Stimulated activated CD4-positive, alpha-beta T cell treated with anti-CD3 and anti-CD28 coated beads, Interleukin-12 subunit alpha, Interleukin-12 subunit beta, amount 100 ng/mL, for 4 hours (primary cell): Measurements from ENCODE around the gene AKAP1.
A peak's percentile ranks its signal among the peaks of the same experiment; 100 is the strongest.

Source experiments
- DNase-seq: peaks from one replicate; pipeline ENCODE4 v3.0.0-alpha.2; 2020

The AKAP1 gene

DNA sequence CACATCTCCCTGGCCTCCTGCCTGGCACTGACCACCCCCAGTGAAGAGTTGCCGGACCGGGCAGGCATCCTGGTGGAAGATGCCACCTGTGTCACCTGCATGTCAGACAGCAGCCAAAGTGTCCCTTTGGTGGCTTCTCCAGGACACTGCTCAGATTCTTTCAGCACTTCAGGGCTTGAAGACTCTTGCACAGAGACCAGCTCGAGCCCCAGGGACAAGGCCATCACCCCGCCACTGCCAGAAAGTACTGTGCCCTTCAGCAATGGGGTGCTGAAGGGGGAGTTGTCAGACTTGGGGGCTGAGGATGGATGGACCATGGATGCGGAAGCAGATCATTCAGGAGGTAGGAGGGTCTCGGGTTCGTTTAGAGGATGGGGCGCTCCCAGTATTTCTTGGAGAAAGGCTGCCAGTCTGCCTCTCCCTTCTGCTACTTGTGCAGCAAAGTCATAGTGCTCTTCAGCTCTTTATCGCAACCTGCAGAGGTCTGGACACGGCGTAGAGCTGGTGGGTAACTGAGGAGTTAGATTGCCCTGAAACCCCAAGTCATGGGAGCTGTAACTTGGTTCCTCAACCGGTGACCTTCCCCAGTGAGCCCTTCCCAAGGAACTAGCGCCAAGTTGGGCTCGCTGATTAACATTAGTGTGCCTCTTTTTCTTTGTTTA is 21.9 kb downstream of the AKAP1 start:
- DNase-seq, result no peak

DNA sequence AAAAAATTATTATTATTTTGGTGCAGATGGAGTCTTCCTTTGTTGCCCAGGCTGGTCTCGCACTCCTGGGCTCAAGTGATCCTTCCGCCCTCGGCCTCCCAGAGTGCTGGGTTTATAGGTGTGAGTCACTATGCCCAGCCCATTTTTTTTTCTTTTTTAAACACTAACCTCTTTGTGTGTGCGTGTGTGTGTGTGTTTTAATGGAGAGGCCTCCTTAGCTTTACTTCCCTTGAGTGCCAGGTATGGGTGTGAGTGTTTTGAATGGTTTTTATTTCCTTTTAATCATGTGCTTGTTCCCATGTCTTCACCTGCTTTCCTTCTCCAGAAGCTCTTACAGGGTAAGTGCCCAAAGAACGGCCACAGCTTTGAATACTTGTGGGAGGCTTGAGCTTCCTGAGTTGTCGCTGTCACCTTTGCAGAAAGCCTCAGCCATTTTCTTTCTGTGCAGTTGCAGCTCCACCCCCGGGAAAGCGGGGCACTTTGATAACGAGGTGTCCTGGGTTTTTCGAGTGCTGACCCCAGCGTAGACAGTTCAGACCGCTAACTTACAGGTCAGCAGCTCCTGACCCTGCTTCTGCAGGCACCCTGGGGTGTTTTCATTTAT is 22.6 kb downstream of the AKAP1 start:
- DNase-seq, result no peak

DNA sequence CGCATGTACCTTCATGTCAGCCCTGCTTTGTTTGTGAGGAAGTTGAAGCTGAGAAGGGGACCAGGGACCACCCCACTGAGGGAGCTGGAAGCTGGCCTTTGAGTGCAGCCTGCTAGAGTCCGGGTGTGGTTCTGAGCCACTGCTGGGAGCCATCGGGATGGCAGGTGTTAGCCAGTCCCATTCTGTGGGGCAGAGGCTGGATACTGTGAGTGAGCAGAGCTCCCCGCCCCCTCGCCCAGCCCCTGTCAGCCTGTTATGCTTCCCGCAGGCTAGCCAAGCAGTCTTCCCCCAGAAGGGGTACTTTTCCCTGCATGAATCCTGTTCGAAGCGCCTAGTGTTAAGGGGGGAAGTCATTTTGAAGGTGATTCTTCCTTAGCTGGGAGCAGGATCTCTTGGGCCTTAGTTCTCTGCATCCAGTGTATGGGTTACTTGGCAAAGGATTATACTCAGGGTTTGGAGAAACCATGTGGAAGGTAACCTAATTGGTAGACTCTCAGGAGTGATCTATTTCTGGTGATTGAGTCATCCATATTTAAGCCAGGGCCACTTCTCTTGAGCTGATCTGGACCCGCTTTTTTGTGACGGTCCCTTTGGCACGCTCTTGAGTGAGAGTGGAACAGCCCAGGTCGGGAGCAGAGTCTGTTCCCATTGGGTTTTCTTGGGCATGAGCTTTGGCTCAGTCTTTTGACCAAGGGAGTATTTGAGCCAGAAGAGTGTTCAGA is 23.8 kb downstream of the AKAP1 start:
- no peak for DNase-seq

DNA sequence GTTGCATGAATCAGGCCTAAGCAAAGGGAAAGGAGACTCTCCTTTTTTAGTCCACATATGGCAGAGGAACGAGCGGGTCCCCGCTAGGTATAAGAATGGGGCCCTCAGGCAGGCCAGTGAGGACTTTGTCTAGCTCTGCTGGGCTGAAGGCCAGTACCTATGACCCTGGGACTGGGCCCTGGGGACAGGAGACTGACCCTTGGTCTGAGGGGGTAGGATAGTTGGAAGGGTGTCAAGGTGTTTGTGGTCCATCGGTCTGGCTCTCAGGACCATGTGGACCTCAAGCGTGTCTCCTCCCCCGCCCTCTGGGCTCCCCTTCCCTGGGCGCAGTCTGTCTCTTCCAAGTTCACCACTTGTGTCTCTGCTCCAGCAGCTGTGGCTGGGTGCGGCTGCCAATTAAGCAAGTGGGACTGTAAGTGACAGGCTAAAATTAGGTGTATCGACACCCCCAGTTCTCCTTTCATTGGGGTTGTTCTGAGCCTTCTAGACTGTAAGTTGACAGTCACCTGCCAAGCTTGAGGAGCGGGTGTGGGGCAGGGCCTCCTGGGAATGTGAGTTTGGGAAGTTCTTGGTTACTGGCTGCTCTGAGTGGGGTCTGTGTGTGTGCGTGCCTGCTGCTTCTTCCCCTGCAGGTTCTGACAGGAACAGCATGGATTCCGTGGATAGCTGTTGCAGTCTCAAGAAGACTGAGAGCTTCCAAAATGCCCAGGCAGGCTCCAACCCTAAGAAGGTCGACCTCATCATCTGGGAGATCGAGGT is 24.5 kb downstream of the AKAP1 start:
- DNase-seq, result no peak

DNA sequence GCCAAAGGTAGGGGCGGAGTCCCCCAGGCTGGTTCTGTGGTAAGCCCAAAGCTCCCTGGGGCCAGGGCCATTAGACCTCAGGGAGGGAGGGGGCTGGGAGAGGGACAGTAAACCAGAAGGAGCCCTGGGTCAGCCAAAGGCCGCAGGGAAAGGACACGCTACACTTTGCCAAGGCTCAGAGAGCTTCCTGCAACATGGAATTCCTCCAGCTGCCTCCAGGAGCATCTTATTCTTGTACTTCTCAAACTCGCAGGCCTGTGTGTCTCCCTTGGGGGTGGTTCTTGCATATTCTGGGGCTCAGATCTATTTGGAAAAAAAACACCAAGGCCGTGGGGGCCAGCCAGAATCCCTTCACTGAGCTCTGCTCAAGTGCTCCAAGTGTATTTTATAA is 25.1 kb downstream of the AKAP1 start:
- DNase-seq, result no peak

DNA sequence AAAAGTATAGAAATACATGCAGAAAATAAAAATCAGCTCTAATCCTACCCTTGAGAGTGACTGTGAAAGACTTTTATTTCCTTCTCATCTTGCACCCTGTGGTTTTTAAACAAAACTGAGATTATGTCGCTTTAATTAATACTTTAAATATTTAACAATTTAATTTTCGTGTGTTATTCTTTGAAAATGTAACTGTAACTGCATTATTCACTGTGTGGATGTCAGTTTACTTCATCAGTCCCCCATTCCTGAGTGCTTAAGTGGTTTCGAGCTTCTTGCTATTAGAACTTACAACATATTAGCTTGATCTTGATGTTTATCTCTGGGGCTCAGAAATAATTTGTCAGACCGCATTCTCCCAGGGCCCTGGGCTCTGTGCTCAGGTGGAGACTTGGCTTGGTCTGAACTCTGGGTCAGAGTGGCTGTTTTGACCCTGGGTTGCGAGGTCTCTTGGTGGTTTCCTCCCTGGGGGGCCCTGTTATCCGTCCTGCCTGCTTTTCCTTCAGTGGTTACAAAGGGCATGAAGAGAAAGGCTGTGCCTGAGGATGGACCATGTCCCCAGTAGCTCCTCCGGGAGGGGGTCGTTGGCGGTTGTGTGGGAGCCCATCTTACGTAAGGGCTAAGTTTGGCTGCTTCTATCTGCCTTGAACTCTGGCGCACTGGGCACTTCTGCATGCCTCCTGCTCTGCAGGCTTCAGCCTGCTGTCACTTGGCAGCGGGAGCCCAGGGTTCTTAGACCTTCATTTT is 25.7 kb downstream of the AKAP1 start:
- no peak for DNase-seq

DNA sequence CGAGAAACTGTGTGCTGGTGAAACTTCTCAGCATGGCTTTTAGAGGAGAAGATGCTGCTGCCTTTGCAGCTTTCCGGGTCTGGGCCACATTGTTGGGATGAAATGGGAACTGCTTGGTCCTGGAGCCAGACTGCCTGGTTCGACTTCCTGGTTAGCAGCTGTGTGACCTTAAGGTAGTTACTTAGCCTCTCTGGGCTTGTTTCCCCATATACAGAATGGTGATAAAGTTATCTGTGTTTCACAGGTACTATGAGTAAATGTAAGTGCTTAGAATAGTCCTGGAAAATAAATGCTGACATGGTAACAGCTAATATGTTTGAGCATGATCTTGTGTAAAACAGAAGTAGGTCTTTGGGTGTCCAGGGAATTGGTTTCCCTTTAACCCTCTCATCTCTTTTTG is 26.3 kb downstream of the AKAP1 start:
- no peak for DNase-seq

DNA sequence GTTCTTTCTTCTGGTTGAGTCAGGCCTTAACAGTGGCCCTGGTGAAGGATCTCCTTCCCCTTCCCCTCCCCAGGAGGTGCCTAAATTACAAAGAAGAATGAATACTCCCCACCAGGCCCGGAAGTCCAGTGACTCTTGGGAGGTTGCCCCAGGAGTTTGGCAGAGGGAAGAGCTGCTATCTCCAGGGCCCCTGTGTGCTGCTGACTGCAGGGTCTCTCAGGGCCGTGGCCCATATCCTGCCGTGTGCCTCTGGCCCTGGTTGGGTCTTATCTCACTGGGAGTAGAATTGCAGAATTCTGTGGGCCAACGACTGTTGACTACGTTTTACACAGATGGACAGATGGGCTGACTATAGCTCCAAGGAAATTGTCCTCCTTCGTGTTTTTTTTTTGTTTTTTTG is 28.0 kb downstream of the AKAP1 start:
- DNase-seq, result no peak

DNA sequence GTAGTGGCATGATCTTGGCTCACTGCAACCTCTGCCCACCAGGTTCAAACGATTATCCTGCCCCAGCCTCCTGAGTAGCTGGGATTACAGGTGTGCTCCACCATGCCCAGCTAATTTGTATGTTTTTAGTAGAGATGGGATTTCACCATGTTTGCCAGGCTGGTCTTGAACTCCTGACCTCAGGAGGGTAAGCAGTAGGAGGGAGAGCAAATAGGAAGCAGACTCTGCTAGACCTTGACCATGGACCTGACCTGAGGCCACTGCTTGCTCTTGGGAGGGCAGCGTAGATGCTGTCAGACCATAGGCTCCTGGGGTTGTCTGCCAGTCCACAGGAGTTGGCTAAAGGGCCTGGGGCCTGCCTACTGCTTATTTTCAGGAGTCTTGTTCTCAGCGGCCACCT is 28.6 kb downstream of the AKAP1 start:
- DNase-seq, result no peak

DNA sequence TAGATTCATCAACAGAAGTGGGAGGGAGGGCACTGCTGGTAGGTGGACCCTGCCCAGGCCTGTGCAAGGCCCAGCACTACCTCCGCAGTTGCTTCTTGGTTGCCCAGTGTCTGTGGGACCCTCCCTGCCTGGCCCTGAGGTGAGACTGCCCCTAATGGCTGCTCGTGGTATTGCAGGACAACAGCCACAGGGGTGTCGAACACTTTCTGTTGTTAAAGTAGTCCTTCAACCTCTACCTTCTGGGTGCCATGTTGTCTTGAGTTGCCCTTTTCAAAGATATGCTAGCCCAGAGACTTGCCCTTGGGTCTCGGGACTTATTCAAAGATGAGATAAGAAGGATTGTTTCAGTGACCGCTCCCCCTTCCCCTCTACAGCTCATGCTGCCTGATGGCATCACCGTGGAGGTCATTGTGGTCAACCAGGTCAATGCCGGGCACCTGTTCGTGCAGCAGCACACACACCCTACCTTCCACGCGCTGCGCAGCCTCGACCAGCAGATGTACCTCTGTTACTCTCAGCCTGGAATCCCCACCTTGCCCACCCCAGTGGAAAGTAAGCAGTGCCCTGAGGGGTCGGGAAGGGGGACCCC is 29.1 kb downstream of the AKAP1 start:
- peak; percentile 65 for DNase-seq

DNA sequence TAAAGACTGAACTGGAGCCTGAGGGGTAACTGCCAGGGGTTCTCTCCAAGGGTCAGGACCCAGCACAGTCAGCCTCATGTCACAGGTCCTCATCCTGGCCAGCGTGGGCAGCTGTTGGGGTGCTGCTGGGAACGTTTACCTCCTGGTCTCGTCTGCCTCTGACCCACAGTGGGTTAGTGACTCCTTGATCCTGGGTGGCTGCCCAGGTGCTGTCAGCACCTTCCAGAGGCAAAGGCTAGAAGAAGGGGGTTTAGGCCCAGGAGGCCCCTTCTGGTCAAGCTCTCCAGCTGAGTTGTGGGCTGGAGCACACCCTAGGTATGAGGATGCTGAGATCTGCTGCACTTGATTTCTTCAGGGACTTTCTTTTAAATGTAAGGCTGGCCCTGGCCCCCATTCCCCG is 30.3 kb downstream of the AKAP1 start:
- DNase-seq, result no peak

DNA sequence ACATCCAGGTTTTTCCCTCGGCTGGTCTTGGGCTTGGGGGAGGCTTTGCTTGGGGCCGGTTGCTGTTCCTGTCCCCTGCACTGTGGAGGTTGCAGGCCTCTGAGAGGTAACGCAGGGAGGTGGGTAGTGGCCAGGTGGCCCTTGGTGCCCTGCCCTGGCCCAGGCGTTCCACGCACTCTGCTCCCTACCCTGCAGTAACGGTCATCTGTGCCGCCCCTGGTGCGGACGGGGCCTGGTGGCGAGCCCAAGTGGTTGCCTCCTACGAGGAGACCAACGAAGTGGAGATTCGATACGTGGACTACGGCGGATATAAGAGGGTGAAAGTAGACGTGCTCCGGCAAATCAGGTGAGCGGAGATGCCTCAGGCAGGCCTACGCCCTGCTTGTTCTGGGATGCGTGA is 30.9 kb downstream of the AKAP1 start:
- no peak for DNase-seq

DNA sequence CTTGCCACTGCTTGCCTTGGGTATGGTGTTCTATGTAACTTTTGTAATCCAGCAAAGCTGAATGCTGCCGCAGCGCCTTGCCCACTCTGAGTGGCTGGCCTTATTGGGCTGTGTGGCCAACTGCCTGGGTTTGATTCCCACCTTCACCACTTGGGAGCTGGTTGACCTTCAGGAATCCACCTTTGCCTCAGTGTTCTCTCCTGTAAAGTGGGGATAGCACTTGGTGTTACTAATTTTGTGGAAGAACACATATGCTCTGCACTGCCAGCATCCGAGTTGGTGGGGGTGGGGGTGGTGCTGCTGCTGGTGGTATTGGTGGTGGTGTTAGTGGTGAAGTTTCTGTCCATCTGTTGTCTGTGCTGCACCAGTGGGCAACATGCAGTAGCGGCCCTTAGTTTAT is 32.8 kb downstream of the AKAP1 start:
- no peak for DNase-seq

DNA sequence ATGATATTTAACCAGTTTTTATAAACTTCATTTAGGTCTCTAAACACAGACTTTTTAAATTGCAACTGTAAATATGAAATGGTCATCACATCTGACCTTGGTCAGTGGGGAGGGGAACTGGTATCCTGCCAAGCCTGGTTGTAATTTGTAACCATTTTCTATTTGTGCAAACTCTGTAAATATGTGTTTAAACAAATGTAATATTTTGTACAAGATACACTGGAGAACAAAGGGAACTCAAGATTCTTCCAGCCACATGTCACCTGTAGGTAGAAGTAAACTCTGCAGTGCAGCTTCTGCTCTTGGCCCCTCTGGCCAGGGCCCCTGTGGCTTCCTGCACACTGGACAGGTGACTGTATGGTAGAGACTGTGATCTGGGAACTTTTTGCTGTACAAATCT is 35.8 kb downstream of the AKAP1 start:
- DNase-seq, result no peak

DNA sequence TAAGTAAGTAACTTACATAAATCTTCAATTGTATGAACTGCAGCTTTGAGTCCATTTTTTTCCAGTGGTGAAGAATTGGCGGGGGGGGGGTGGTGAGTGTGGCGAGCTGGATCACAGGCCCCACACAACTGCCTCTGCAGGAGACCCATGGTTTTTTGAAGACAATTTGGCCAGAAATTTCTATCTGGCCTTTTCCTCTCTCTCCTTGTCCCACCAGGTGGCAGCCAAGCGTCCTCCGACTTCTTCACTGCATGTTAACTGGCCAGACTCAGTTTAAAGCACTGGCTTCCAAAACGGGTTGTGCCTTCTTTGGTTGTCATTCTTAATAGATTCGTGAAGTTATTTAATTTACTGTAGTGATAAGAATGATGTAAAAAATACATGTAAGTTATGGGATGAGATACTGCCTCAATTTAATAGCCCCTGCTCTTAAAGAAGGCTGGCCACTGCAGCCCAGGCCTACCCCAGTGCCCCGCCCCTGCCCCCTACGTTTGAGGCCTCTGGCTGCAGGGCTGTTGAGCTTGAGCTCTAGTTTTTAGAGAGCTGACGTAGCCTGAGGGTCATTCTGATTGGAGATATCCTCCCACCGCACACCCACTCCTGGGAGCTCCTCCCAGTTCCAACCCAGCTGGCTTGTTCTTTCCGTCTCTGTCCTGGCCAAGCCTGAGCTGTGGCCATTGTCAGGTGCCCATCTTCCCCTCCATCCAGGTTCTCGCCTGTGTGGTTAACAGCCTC is 36.4 kb downstream of the AKAP1 start:
- no peak for DNase-seq

DNA sequence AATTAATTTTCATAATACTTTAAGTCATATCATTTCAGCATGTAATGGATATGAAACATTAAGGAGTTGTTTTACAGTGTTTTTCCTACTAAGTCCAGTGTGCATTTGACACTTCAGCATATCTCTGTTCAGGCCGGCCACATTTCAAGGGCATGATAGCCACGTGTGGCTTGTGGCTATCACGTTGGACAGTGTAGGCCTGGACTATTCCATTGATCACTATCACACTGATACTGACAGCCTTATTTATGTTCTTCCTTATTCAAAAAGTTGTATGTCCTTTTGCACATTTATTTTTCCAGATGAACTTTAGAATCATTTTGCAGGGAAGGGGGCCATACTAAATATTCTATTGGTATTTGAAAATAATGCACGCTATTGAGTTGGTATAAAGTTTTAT is 39.0 kb downstream of the AKAP1 start:
- DNase-seq, result no peak

DNA sequence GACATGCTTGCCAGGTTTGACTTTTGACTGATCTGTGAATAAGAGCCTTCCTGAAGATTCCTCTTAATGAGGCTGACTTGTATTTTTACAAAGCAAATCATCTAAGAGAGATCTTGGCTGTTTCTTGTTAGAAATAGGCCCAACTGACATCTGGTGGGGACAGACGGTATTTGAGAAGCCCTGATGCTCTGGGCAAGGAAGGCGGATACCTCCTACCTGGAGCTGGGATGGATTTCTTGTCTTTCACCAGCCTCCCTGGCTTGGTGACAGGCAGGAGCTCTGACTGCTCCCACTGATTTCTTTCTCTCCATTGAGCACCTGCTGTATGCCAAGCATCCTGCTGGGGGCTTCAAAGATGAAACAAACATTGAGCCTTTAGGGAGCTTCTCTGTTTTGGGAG is 40.4 kb downstream of the AKAP1 start:
- no peak for DNase-seq

DNA sequence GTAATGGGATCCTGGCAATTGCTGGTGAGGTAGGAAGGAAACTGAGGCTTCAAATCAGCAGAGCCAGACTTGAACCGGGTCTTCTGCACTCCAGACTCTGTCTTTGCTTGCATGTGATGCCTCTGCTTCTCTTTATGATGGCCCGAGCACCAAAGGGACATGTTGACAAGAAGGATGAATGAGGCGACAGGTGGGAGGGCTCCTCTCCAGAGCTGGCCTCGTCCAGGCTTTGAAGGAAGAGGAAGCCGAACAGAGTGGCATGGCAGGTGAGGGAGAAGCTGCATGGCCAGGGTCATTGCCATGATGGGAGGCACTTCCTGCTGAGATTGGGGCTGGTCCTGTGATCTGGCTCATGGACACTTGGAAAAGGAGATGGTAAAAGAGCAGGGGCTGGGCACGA is 40.8 kb downstream of the AKAP1 start:
- DNase-seq, result no peak

DNA sequence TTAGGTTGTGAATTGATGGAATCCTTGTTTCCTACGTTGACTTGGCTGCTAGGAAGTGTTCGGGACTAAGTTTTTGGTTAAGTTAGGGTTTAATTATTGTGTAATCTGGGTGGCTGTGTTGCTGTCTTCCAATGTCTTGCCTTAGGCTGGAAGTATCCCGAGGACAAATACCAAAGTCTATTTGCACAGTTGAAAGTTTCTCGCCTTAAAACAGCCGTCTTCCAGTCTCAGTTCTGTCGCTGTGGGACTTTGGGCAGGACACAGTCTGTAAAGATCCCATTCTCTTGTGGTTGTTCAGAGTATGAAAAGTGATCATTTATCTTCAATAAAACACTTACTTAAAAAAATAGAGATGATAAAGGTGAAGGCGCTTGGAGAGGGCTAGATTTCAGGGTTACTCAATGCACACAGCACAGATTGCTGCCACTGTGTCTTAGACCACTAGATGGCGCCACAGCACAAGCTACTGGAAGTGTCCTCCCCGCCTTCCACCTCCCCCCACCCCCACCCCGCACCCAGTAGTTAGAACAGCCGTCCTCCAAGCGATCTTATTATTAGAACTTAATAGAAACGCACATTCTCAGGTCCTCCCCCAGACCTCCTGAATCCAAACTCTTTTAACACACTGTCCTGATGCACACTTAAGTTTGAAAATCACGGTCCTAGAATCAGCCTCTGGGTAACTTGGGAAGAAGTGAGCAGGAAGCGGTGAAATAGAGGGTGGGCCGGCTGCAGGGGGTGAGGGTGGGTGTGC is 45.8 kb downstream of the AKAP1 start:
- peak; percentile 80 for DNase-seq

DNA sequence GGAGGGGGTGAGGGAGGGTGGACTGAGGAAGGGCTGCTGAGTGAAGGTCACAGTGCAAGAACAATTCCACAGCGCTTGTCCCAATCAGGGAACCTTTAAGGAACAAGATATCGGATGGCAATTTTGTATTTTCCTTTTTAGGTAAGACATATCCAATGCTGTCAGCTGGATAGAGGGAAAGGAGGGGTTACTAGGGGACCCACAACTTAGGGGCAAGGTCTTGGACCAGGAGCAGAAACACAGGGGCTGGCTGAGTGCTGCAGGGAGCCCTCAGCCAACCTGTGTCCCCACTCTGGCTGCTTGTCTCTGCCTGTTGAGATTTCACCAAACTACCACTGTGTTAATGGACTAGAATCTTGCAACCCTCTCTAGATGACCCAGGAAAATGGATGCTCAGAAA is 47.6 kb downstream of the AKAP1 start:
- no peak for DNase-seq

DNA sequence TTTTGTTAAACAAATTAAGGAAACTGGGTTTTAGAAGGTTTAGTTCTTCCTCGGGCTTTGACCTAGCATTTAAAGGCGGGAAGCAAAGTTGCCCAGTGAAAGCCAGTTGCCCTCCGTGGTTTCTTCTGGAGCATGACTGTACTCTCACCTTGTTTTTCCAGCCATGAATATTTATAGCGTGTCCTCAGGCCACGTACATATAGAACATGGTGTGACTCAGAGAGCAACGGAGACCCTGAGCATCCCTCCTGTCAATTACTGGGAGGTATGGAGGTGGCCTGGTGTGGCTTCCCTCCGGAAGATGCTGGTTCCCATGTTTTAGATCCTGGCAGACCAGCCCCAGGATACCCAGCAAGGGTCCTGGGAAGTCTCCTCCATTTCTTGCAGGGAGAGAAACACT is 48.4 kb downstream of the AKAP1 start:
- DNase-seq, result no peak
